HG03066 (cell line): ENCODE results near the gene DRG1.
"Not testable (repeated sequence)": the region's sequence is repeated elsewhere in the genome, so short reads cannot be mapped to it uniquely, and the experiment has no call there.

Source experiments
- ATAC-seq: cut with Tn5 transposase; IDR thresholded peaks from one replicate; pipeline ENCODE4 v1.9.1; 2021; ENCODE audit warnings: low read depth; ENCODE audit not compliant: unreplicated experiment

The DRG1 gene

DNA sequence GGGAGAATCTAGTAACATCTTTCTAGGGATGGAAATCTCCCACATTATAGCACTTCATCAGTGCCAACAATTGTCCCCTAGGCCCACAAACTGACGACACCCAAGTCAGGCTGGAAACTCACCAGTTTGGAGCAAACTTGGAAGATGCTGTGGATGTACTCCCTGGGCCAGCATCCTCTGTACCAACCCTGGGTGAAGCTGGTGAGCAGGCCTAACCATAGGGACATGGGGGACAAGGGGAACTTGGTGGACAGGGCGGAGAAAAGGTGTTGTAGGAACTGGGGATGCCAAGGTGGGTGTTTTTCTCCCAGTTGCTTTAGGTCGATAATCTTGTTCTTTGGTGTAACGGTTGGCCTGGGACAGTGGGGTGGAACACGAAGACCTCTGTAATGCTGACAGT, 42.2 kb downstream of the DRG1 start:
- no peak for ATAC-seq

DNA sequence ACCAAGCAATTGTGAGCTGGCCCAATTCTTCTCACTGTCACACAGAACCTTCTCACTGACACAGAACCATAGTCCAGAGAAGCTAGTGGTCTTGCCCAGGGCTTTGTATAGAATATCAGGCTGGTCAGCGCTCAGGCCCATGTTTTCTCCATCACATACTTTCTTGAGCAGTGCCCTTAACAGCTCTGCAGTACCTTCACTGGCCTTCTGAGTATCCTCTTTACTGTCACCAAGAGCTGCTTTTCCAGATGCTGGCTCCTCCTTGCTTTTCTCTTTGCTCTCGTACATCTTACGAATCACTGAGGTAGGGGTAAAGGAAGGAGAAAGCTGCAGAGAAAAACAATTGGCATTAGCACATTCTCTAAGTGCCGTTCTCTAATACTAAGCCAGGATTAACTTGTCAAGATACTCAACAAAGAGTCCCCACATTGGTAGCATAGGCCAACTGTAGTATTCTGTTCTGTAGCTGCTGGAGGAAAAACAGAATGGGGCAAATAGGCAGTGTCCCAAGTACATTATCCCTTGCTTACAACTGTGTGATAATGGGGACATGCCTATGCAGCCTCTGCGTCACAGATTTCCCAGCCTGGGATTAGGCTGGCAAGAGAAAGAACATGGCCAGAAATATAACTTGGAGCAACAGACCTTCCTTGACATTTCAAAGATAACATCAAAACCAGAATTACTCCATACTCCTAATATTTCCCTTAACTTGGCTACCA, 43.5 kb downstream of the DRG1 start:
- ATAC-seq, result no peak

DNA sequence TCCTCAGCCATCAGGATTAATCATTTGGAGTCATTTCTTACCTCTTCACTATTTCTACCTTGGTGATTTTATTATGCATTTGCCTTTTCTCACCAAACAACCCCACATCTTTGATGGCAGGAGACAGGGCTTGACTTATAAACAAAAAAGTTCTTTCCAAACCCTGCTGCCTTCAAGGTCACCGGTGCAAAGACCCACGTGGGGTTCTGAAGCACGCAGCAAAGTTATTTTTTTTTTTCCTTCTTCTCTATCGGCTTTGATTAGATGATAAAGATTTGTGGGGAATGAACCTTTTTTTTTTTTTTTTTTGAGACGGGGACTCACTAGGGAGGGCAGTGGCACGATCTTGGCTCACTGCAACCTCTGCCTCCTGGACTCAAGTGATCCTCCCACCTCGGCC, 44.1 kb downstream of the DRG1 start:
- no peak for ATAC-seq

- ATAC-seq, result no peak
These were observed 46.2 kb downstream of the DRG1 start for GRCh38 chr22:31445642-31446041.

DNA sequence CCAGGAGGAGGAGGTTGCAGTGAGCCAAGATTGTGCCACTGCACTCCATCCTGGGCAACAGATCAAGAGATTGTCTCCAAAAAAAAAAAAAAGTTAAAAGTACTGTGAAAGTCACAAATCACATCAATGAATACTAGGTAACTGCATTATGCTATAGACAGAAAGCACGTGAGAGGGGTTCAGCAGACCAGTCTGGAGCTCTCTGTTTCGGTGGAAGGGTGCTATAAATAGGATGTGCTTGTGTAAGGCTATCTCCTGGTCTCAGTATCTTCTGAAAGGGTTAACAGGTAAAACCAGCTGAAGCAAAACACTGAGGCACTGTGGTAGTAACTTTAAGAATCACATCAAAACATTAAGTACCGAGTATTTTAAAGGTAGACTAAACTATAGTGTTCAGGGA, 46.8 kb downstream of the DRG1 start:
- no peak for ATAC-seq

DNA sequence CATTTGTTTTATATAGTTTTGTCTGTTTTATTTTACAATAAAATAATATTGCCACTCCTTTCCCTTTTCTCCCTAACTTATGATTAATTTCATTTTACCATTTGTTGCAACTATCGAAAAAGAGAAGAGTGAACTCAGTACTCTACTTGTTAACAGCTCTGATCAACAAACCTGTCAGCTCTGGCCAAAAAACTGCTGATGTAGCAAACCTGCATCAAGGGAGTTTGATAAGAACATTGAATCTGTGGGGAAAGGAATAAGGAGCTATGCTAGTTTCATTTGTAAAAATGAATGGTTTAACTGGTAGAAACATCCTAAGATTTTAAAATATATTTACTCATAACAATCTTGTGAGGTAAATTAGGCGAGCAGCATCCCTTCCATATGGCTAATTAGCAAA, 47.4 kb downstream of the DRG1 start:
- ATAC-seq, result no peak

DNA sequence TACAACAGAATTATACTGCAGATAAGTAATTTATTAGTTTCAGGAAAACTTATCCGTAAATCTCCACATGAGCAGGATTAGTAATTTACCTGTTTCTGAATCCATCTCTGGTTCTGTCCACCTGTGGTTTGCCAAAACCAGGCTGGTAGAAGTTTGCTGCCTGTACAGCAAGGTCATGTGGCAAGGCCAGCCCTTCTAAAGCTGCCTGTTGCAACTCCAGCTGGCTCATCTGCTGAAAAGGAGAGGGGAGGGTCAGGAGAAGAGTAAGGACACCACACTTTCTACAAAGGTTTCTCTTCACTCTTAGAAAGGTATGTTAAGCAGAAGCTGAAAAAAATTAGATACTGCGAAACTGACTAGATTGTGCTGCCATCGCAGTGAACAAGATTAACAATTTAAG, 47.9 kb downstream of the DRG1 start:
- ATAC-seq, result no peak

GRCh38 chr22:31448382-31448781, 49.0 kb downstream of the DRG1 start:
- ATAC-seq, result no peak

- ATAC-seq, result no peak
These were observed 50.1 kb downstream of the DRG1 start for GRCh38 chr22:31449506-31449905.

DNA sequence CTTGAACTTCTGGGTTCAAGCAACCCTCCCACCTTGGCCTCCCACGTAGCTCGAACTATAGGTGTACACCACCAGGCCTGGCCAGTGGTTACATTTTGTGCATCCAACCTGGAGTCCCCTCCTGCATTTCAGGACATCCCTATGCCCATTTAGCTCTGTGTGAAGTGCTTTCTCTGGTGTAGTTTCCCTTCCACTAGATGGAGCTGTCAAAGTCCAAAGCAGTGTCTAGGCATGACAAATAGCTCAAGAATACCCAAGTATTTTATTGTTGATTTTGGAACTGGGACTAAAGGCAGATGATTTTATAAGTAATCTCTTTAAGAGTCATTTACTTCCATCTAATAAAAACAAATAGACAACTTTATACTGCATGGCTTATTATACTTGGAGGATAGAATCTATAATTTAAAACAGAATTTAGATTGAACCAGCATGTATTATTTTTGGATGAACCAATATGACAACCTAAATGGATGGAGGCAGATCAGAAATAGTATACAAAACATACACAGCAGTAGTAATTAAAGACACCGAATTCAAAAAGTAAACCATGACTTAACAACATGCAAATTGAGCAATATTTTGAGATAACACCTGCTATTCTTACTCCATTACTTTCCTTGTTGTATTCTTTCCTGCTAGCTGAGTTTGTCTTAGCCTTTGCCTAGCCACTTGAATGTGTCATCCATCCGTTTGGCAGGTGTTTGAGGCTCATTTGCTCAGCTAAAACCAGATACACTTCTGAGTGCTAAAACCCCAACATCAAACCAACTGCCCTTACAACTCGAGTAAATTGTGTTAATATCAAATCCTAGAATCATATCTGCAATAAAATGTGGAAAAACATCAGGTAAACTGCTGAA, 52.5 kb downstream of the DRG1 start:
- ATAC-seq, result no peak

- ATAC-seq, result no peak
These were observed 62.3 kb downstream of the DRG1 start for GRCh38 chr22:31461699-31462098.

- no peak for ATAC-seq
These were observed 65.9 kb downstream of the DRG1 start for GRCh38 chr22:31465307-31465706.

GRCh38 chr22:31474743-31475142, 75.3 kb downstream of the DRG1 start:
- ATAC-seq, result no peak

DNA sequence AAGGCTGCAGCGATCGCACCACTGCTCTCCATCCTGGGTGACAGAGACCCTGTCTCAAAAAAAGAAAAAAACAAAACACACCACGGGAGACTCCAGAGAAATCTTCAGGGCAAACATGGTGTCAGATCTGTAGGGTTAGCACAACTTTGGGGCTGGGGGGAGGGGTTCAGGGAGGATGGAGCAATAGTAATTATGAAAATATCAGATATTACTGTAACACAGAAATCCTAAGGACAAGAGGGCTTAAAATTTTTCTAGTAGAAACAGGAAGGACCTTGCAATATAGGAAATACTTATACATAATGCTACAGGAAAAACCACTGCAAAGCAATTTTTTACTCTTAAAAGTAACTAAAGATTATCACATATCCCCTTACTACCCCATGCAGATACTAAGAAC, 76.4 kb downstream of the DRG1 start:
- ATAC-seq, result no peak

- ATAC-seq, result peak; percentile 78
These were observed 77.9 kb downstream of the DRG1 start for GRCh38 chr22:31477329-31477728.

DNA sequence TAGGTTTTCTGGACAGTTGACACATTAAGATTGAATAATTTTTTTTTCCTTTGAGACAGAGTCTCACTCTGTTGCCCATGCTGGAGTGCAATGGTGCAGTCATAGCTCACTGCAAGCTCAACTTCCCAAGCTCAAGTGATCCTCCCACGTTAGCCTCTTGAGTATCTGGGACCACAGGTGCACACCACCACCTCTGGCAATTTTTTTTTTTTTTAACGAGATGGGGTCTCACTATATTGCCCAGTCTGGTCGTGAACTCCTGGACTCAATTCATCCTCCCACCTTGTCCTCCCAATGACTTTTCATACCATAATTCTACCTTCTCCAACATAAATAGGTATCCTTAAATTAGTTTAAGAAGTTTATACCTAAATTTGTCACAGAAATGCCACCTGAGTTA, 81.7 kb downstream of the DRG1 start:
- no peak for ATAC-seq

DNA sequence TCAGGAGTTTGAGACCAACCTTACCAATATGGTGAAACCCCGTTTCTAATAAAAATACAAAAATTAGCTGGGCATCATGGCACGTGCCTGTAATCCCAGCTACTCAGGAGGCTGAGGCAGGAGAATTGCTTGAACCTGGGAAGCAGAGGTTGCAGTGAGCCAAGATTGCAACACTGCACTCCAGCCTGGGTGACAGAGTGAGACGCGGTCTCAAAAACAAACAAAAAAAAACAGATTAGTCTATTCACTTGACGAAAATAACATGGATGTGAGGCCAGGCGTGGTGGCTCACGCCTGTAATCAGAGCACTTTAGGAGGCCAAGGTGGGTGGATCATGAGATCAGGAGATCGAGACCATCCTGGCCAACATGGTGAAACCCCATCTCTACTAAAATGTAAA, 83.1 kb downstream of the DRG1 start:
- ATAC-seq, result not testable (repeated sequence)
